ENCODE results near the gene ACTN3.

The ACTN3 gene

DNA sequence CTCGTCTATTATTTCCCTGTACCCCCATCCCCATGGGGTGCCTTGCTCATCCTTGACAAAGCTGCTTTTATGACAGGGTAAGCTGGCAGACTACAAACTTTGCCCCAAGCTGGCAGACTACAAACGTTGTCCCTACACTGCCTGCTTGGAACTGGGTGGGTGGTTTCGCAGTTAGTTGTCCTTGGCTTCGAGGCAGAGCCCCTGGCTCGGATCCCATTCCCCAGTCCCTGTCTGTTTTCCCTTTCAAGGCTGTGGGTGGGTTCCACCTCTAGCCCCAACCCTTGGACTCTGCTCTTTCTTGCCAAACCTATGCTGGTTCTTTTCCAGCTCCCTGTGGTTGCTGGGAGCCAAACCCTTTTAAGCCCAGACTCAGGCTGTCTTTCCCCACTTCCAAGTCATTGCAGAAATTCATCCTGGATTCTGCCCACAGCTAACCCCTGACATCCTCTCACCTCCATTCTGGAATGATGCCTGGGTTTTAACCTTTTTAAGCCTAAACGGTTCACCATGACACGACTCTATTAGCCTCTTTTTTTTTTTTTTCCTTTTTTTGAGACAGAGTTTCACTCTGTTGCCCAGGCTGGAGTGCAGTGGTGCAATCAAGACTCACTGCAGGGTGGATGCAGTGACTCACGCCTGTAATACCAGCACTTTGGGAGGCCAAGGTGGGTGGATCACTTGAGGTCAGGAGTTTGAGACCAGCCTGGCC lies 60.6 kb downstream of the ACTN3 start:
- Histone ChIP-seq H3K4me3 (no peak overlapping the region), H3K27ac (peak overlapping the region; percentile 51), H3K9me3 (no peaks in the 10 kb centered on the region; the same call in 1 of the 2 replicates), H3K4me2 (no peak overlapping the region), H3K27me3 (no peaks in the 10 kb centered on the region), H3K9ac (no peak overlapping the region), H4K20me1 (no peaks in the 10 kb centered on the region), H3K36me3 (peaks cover 56% of the 10 kb centered on the region), H3K4me1 (peaks cover 65% of the 10 kb centered on the region)
- no peak for TF ChIP-seq Cebpa-rat (IDR thresholded peaks at IDR 0.05)

DNA sequence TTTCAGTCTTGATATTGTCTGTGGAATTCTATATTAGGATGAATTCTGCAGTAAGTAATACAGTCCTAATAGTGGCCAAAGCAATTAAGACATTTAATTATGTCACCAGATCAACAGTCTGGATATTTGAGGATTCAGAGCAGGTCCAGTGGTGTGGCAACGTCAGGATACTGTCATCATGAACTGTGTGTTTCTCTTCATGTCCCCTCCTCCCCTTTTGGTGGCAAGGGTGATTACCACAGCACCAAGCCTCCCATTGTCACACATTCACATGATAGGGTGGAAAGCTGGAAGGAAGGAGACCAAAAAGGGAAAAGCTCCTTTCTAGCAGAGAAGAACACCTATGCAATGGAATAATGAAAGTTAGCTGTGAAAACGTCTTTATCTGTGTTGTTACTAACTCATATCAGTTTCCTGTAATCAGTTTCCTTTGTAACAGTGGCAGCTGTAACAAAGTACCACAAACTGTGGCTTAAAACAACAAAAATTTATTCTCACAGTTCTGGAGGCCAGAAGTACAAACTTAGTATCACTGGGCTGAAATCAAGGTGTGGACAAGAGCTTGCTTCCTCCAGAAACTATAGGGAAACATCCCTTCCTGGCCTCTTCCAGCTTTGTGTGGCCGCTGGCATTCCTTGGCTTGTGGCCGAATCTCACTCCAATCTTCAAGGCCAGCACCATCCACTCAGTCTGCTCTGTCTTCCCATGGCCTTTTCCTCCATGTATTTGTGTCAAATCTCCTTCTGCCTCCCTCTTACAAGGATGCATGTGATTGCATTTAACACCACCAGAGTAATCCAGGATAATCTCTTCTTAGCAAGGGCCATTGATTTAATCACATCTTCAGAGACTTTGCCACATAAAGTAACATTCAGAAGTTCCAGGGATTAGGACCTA lies 63.3 kb downstream of the ACTN3 start:
- H3K27ac ChIP-seq, result peak overlapping the region; percentile 52
- no peak for TF ChIP-seq Cebpa-rat (IDR thresholded peaks at IDR 0.05)

DNA sequence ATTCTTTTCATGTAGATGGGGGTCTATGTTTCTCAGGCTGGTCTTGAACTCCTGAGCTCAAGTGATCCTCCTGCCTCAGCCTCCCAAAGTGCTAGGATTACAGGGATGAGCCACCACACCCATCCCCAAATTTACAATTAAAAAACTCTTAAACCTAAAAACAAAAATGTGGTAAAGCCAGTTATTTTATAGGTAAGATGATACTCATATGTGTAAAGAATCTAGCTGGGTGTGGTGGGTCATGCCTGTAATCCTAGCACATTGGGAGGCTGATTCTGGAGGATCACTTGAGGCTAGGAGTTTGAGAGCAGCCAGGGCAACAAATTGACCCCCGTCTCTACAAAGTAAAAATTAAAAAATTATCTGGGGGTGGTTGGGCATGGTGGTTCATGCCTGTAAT lies 65.8 kb downstream of the ACTN3 start:
- Histone ChIP-seq H3K4me1 (peaks cover 66% of the 10 kb centered on the region), H3K4me2 (peak overlapping the region; percentile 55; the same call in 1 of the 2 replicates)

More for the DNA sequence above, 63.3 kb downstream of the ACTN3 start:
- H3K4me3 ChIP-seq, result no peak overlapping the region
- peaks cover 29% of the 10 kb centered on the region for H3K36me3 ChIP-seq
- H4K20me1 ChIP-seq, result no peaks in the 10 kb centered on the region
- H3K4me2 ChIP-seq, result peak overlapping the region; percentile 55
- H3K9me3 ChIP-seq, result no peaks in the 10 kb centered on the region; the same call in 1 of the 2 replicates
- H3K9ac ChIP-seq, result peak overlapping the region; percentile 39; the same call in 1 of the 2 replicates
- peaks cover 63% of the 10 kb centered on the region for H3K4me1 ChIP-seq
- no peaks in the 10 kb centered on the region for H3K27me3 ChIP-seq

More for the DNA sequence above, 65.8 kb downstream of the ACTN3 start:
- Histone ChIP-seq H3K36me3 (0 out of 2 replicates have a peak, but pooled peaks cover 4% of the 10 kb centered on the region), H3K9me3 (no peaks in the 10 kb centered on the region; the same call in 1 of the 2 replicates), H3K27me3 (no peaks in the 10 kb centered on the region), H3K9ac (no peak overlapping the region), H4K20me1 (peaks cover 10% of the 10 kb centered on the region), H3K4me3 (no peak overlapping the region), H3K27ac (no peak overlapping the region)
- no peak for TF ChIP-seq Cebpa-rat (IDR thresholded peaks at IDR 0.05)
